Neural progenitor cell (in vitro differentiated cells): ENCODE measurements around the gene HDDC2.

Experiments used
- EZH2 ChIP-seq: fragments of 200-600 bp; sonication (generic); IDR thresholded peaks from 2 replicates; pipeline ENCODE4 v1.6.1; 2017; ENCODE audit warnings: antibody characterized with exemption, mild to moderate bottlenecking, moderate library complexity
- TF ChIP-seq, protein P1 (sequence below): fragments of 200-600 bp; sonication (generic); IDR thresholded peaks from 2 replicates; pipeline ENCODE4 v1.5.1; 2017; ENCODE audit warnings: antibody characterized with exemption, mild to moderate bottlenecking

DNA sequence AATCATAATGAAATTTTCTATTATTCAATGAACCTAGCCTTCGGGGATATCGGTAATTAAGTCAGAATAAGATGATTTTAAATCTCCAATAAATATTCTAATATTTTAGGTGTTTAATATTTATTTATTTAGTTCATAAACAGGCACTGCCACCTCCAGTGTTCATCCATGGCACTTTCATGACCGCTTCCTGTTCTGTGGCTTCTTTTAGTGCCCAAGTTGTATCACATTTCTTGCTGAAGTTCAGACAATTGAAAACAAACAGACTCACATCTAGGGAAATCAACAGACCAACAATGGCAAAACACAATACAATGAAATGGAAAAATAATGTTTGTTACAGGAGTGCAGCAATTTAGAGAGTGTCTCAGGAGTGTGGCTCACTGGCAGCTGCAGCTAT, 26.0 kb downstream of the HDDC2 start:
- TF ChIP-seq EZH2 = no peak
- TF ChIP-seq, protein P1, sequence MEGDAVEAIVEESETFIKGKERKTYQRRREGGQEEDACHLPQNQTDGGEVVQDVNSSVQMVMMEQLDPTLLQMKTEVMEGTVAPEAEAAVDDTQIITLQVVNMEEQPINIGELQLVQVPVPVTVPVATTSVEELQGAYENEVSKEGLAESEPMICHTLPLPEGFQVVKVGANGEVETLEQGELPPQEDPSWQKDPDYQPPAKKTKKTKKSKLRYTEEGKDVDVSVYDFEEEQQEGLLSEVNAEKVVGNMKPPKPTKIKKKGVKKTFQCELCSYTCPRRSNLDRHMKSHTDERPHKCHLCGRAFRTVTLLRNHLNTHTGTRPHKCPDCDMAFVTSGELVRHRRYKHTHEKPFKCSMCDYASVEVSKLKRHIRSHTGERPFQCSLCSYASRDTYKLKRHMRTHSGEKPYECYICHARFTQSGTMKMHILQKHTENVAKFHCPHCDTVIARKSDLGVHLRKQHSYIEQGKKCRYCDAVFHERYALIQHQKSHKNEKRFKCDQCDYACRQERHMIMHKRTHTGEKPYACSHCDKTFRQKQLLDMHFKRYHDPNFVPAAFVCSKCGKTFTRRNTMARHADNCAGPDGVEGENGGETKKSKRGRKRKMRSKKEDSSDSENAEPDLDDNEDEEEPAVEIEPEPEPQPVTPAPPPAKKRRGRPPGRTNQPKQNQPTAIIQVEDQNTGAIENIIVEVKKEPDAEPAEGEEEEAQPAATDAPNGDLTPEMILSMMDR = no peak
